ENCODE measurements around the gene MIEN1. TPM values are rescaled to one million over a fixed set of nuclear protein-coding genes. Genes with fewer than 3 reads are reported as not detected.

Gene MIEN1
- total RNA-seq, 1 donor from 2014 or later, result 52.7 TPM

- no peaks in the 10 kb centered on the region for H3K27me3 Mint-ChIP-seq (ENCODE audit: unreplicated experiment)
- DNase-seq (ENCODE audit: extremely low spot score, unreplicated experiment), result no peak
- peaks cover 11% of the 10 kb centered on the region for H3K4me1 Mint-ChIP-seq (ENCODE audit: unreplicated experiment)
- H3K36me3 Mint-ChIP-seq (ENCODE audit: unreplicated experiment), result no peaks in the 10 kb centered on the region
- no peaks in the 10 kb centered on the region for H3K9me3 Mint-ChIP-seq (ENCODE audit: unreplicated experiment)
- no peak overlapping the region for H3K4me3 Mint-ChIP-seq (ENCODE audit: unreplicated experiment)
- H3K27ac Mint-ChIP-seq (ENCODE audit: unreplicated experiment), result no peak overlapping the region
- TF ChIP-seq CTCF (IDR thresholded peaks at IDR 0.05), result no peak
These were observed 35.2 kb downstream of the MIEN1 start for GRCh38 chr17:39695089-39695474.

GRCh38 chr17:39694593-39694992 lies 35.7 kb downstream of the MIEN1 start:
- no peak overlapping the region for H3K27ac Mint-ChIP-seq (ENCODE audit: unreplicated experiment)
- H3K4me3 Mint-ChIP-seq (ENCODE audit: unreplicated experiment), result no peak overlapping the region
- no peaks in the 10 kb centered on the region for H3K9me3 Mint-ChIP-seq (ENCODE audit: unreplicated experiment)
- DNase-seq (ENCODE audit: extremely low spot score, unreplicated experiment), result no peak
- TF ChIP-seq CTCF (IDR thresholded peaks at IDR 0.05), result no peak
- H3K27me3 Mint-ChIP-seq (ENCODE audit: unreplicated experiment), result no peaks in the 10 kb centered on the region
- H3K36me3 Mint-ChIP-seq (ENCODE audit: unreplicated experiment), result no peaks in the 10 kb centered on the region
- H3K4me1 Mint-ChIP-seq (ENCODE audit: unreplicated experiment), result peaks cover 9% of the 10 kb centered on the region

GRCh38 chr17:39688945-39689344 lies 41.4 kb downstream of the MIEN1 start:
- no peak overlapping the region for H3K27ac Mint-ChIP-seq (ENCODE audit: unreplicated experiment)
- no peak for TF ChIP-seq CTCF (IDR thresholded peaks at IDR 0.05)
- H3K36me3 Mint-ChIP-seq (ENCODE audit: unreplicated experiment), result peaks cover 5% of the 10 kb centered on the region
- peak overlapping the region; percentile 97 for H3K4me3 Mint-ChIP-seq (ENCODE audit: unreplicated experiment)
- H3K9me3 Mint-ChIP-seq (ENCODE audit: unreplicated experiment), result no peaks in the 10 kb centered on the region
- no peaks in the 10 kb centered on the region for H3K27me3 Mint-ChIP-seq (ENCODE audit: unreplicated experiment)
- DNase-seq (ENCODE audit: extremely low spot score, unreplicated experiment), result no peak
- H3K4me1 Mint-ChIP-seq (ENCODE audit: unreplicated experiment), result peaks cover 21% of the 10 kb centered on the region

- no peak for DNase-seq (ENCODE audit: extremely low spot score, unreplicated experiment)
- Mint-ChIP-seq H3K27me3 (ENCODE audit: unreplicated experiment) (no peaks in the 10 kb centered on the region), H3K4me3 (ENCODE audit: unreplicated experiment) (peak overlapping the region; percentile 97), H3K9me3 (ENCODE audit: unreplicated experiment) (no peaks in the 10 kb centered on the region), H3K4me1 (ENCODE audit: unreplicated experiment) (peaks cover 21% of the 10 kb centered on the region), H3K27ac (ENCODE audit: unreplicated experiment) (peak overlapping the region; percentile 99), H3K36me3 (ENCODE audit: unreplicated experiment) (peaks cover 5% of the 10 kb centered on the region)
- TF ChIP-seq CTCF (IDR thresholded peaks at IDR 0.05), result no peak
These were observed 41.9 kb downstream of the MIEN1 start for GRCh38 chr17:39688475-39688835.

- peak within 1 kb of the TSS; percentile 97 for H3K4me3 Mint-ChIP-seq (ENCODE audit: unreplicated experiment)
- TF ChIP-seq CTCF (IDR thresholded peaks at IDR 0.05), result no peak
- H3K9me3 Mint-ChIP-seq (ENCODE audit: unreplicated experiment), result no peaks in the 10 kb centered on the region
- H3K27ac Mint-ChIP-seq (ENCODE audit: unreplicated experiment), result peak within 1 kb of the TSS; percentile 99
- DNase-seq (ENCODE audit: extremely low spot score, unreplicated experiment), result peak; percentile 94
- no peaks in the 10 kb centered on the region for H3K27me3 Mint-ChIP-seq (ENCODE audit: unreplicated experiment)
- H3K36me3 Mint-ChIP-seq (ENCODE audit: unreplicated experiment), result peaks cover 9% of the 10 kb centered on the region
- peaks cover 21% of the 10 kb centered on the region for H3K4me1 Mint-ChIP-seq (ENCODE audit: unreplicated experiment)
These were observed 42.5 kb downstream of the MIEN1 start, which contains the start of gene PGAP3 for GRCh38 chr17:39687546-39688474. Gene PGAP3 (minus strand): TSS chr17:39688057. CDS start chr17:39688014, 43 bp downstream.
